Endothelial cell (in vitro differentiated cells): ENCODE measurements around the gene RIPOR3. TPM values are rescaled to one million over a fixed set of nuclear protein-coding genes. Genes with fewer than 3 reads are reported as not detected.

ENCODE experiments used
- DNase-seq: peaks from one replicate; pipeline ENCODE4 v3.0.0; 2021; ENCODE audit warnings: low spot score
- H3K27ac Mint-ChIP-seq: one replicate; pipeline ENCODE4 v1.8.0; 2021; ENCODE audit warnings: mixed read lengths, inconsistent platforms; ENCODE audit not compliant: unreplicated experiment
- H3K27me3 Mint-ChIP-seq: one replicate; pipeline ENCODE4 v1.8.0; 2021; ENCODE audit warnings: mild to moderate bottlenecking, moderate library complexity, mixed read lengths, inconsistent platforms; ENCODE audit not compliant: unreplicated experiment
- H3K36me3 Mint-ChIP-seq: one replicate; pipeline ENCODE4 v1.8.0; 2021; ENCODE audit warnings: mild to moderate bottlenecking, low read depth, mixed read lengths, inconsistent platforms; ENCODE audit not compliant: unreplicated experiment
- H3K4me1 Mint-ChIP-seq: one replicate; pipeline ENCODE4 v1.8.0; 2021; ENCODE audit warnings: mild to moderate bottlenecking, mixed read lengths, inconsistent platforms; ENCODE audit not compliant: unreplicated experiment
- H3K4me3 Mint-ChIP-seq: one replicate; pipeline ENCODE4 v1.8.0; 2021; ENCODE audit warnings: mild to moderate bottlenecking, mixed read lengths, inconsistent platforms; ENCODE audit not compliant: unreplicated experiment
- H3K9me3 Mint-ChIP-seq: one replicate; pipeline ENCODE4 v1.8.0; 2021; ENCODE audit warnings: mixed read lengths, inconsistent platforms; ENCODE audit not compliant: unreplicated experiment
- total RNA-seq: library from RNA; stranded (reverse); fragmentation: NEBNext Ultra II Directional; extraction: Animal tissue kit (Norgen Biotek cat#: 25700); gene quantifications from one replicate; pipeline ENCODE4 v1.2.1, GENCODE V29; 2021; ENCODE audit not compliant: unreplicated experiment
- TF ChIP-seq, protein P1 (sequence below): fragments of 200-600 bp; sonication (generic); IDR thresholded peaks from one replicate; pipeline ENCODE4 v1.5.0; 2021; ENCODE audit warnings: antibody characterized with exemption; ENCODE audit not compliant: unreplicated experiment

RIPOR3 gene
- total RNA-seq, 1 donor from 2014 or later = 11.2 TPM

DNA sequence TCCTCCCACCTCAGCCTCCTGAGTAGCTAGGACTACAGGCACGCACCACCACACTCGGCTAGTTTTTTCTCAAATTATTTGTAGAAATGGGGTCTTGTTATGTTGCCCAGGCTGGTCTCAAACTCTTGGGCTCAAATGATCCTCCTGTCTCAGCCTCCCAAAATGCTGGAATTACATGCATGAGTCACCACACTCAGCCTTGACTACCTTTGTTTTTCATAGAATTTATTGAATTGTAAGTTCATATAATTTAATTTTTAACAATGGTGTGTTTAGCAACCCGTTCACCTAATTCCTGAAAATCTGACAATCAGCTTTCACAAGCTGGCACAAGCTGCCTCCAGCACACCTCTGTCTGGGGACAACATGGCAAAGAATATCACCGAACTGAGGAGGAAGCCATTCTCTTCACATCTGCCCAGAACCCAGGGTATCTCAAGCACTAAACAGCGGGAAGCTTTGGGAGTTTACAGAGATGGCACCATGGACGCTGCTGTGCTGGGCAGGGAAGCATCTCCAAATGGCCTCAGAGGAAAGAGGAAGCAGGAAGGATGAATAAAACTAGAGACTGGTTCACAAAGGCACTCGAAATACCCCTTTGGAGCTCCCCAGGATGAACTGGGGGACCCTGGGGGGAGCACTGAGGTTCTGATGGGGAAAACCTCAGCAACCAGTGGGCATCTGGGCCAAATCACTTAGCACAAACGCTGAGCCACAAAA is 2.9 kb downstream of the RIPOR3 start:
- no peaks in the 10 kb centered on the region for H3K9me3 Mint-ChIP-seq
- no peak overlapping the region for H3K27ac Mint-ChIP-seq

DNA sequence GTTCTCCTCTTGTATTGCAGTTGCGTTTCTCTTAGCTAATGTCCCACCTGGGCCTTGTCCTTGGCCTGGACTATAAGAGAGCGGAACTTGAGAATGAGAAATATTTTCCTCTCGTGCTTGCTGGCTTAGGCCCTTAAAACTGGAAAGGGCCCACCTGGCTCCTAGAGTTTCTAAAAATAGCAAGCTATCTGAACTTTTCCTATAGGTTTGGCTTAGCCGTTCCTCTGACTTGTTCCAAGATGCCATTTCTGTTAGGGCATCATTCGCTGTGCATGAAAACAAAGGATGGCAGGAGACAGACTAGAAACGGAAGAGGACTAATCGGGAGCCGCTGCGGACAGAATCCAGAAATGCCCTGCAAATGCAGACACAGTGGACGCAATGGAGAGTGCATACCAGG is 4.5 kb downstream of the RIPOR3 start:
- Mint-ChIP-seq H3K9me3 (no peaks in the 10 kb centered on the region), H3K27me3 (peaks cover 5% of the 10 kb centered on the region), H3K36me3 (peaks cover 4% of the 10 kb centered on the region), H3K4me3 (no peak overlapping the region), H3K27ac (no peak overlapping the region), H3K4me1 (peaks cover 22% of the 10 kb centered on the region)
- TF ChIP-seq, protein P1, sequence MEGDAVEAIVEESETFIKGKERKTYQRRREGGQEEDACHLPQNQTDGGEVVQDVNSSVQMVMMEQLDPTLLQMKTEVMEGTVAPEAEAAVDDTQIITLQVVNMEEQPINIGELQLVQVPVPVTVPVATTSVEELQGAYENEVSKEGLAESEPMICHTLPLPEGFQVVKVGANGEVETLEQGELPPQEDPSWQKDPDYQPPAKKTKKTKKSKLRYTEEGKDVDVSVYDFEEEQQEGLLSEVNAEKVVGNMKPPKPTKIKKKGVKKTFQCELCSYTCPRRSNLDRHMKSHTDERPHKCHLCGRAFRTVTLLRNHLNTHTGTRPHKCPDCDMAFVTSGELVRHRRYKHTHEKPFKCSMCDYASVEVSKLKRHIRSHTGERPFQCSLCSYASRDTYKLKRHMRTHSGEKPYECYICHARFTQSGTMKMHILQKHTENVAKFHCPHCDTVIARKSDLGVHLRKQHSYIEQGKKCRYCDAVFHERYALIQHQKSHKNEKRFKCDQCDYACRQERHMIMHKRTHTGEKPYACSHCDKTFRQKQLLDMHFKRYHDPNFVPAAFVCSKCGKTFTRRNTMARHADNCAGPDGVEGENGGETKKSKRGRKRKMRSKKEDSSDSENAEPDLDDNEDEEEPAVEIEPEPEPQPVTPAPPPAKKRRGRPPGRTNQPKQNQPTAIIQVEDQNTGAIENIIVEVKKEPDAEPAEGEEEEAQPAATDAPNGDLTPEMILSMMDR = no peak
- DNase-seq = no peak

More for the DNA sequence above, 2.9 kb downstream of the RIPOR3 start:
- TF ChIP-seq, protein P1 = no peak
- H3K4me3 Mint-ChIP-seq = no peak overlapping the region
- H3K27me3 Mint-ChIP-seq = peaks cover 5% of the 10 kb centered on the region
- DNase-seq = no peak
- peaks cover 28% of the 10 kb centered on the region for H3K4me1 Mint-ChIP-seq
- peaks cover 4% of the 10 kb centered on the region for H3K36me3 Mint-ChIP-seq

DNA sequence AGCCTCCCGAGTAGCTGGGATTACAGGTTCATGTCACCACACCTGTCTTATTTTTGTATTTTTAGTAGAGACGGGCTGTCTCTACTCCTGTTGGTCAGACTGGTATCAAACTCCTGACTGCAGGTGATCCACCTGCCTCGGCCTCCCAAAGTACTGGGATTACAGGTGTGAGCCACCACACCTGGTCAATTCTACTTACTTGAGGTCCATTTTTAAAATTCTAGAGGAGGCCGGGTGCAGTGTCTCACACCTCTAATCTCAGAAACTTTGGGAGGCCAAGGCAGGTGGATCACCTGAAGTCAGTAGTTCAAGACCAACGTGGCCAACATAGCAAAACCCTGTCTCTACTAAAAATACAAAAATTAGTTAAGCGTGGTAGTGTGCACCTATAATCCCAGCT is 7.8 kb downstream of the RIPOR3 start:
- no peak overlapping the region for H3K27ac Mint-ChIP-seq
- TF ChIP-seq, protein P1 = no peak
- no peak for DNase-seq

DNA sequence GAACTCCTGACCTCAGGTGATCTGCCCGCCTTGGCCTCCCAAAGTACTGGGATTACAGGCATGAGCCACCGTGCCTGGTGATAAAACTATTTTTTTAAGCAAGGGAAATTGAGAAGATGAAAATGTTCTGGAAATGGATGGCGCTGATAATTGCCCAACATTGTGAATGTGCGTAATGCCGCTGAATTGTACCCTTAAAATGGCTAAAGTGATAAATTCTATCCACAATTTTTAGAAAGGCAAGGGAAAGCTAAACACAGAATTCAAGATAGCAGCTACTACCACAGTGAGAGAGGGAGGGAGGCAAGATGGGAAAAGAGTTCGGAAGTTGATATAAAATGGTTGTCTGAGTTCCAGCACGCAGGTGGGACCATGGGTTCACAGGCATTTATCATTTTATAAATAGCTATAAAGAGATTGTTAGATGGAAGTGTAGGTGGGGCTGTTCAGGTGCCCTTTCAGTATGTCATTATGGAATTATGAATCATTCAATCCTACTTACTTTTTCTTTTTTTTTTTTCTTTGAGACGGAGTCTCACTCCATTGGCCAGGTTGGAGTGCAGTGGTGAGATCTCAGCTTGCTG is 8.3 kb downstream of the RIPOR3 start:
- Mint-ChIP-seq H3K27me3 (no peaks in the 10 kb centered on the region), H3K9me3 (no peaks in the 10 kb centered on the region), H3K36me3 (peaks cover 4% of the 10 kb centered on the region), H3K27ac (no peak overlapping the region), H3K4me3 (no peak overlapping the region), H3K4me1 (peaks cover 3% of the 10 kb centered on the region)
- TF ChIP-seq, protein P1 = no peak
- DNase-seq = no peak

More for the DNA sequence above, 7.8 kb downstream of the RIPOR3 start:
- Mint-ChIP-seq H3K36me3 (peaks cover 4% of the 10 kb centered on the region), H3K27me3 (no peaks in the 10 kb centered on the region), H3K9me3 (no peaks in the 10 kb centered on the region), H3K4me3 (no peak overlapping the region), H3K4me1 (no peaks in the 10 kb centered on the region)

DNA sequence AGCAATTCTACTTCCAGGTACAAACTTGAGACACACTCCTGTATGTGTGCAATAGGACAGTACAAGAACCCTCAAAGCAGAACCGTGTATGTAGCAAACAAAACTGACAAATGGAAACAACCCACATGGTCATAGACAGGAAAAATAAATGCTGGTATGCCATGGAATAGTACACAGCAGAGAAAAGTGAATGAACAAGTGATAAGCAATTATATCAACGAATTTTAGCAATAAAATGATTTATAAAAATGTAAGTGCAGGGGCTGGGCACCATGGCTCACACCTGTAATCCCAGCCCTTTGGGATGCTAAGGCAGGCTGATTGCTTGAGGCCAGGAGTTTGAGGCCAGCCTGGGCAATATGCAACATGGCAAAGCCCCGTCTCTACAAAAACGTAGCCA is 9.3 kb downstream of the RIPOR3 start:
- Mint-ChIP-seq H3K9me3 (no peaks in the 10 kb centered on the region), H3K4me3 (no peak overlapping the region), H3K27me3 (no peaks in the 10 kb centered on the region), H3K4me1 (peaks cover 3% of the 10 kb centered on the region), H3K36me3 (peaks cover 4% of the 10 kb centered on the region), H3K27ac (no peak overlapping the region)
- DNase-seq = no peak
- TF ChIP-seq, protein P1 = no peak
